Prostate gland (tissue), 2 donors: Measurements from ENCODE around the gene MPDU1.

Experiments
- POLR2A ChIP-seq: fragments of 450-650 bp; IDR thresholded peaks from one replicate; pipeline ENCODE4 v1.6.1; 2016; ENCODE audit warnings: antibody characterized with exemption, mild to moderate bottlenecking
- POLR2AphosphoS5 ChIP-seq: sonication (generic); formaldehyde crosslinking; IDR thresholded peaks from one replicate; pipeline ENCODE4 v1.6.1; 2017; ENCODE audit warnings: antibody characterized with exemption
- TF ChIP-seq, protein P1 (sequence below), 4 experiments: fragments of 200-600 bp in 2 of 4; fragments of 450-650 bp in 2 of 4; sonication (generic) in 2 of 4; IDR thresholded peaks; 1 replicate in 3 of 4; 2 replicates in 1 of 4; pipeline ENCODE4 v1.5.1; 2016 to 2019; ENCODE audit warnings: antibody characterized with exemption in 4 of 4, mild to moderate bottlenecking in 2 of 4, moderate library complexity in 2 of 4

DNA sequence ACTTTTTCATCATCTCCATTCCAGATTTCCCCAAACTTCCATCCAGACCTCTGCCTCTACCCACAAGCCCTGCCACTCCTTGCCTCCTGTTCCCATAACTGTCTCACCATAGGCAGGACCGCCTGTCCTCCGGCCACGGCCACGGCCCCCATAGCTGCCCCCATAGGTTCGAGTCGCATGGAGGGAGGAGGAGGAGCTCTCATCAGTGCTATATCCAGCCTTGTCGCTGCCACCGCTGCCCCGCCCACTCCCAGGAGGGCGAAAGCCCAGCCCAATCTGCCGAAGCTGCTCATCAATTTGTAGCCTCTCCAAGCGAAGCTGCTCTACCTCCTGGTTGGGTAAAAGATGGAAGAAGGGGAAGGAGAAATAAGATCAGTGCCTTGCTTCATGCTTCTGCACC, 9.6 kb downstream of the MPDU1 start:
- TF ChIP-seq POLR2A (no peak), POLR2AphosphoS5 (no peak)
- TF ChIP-seq, protein P1, sequence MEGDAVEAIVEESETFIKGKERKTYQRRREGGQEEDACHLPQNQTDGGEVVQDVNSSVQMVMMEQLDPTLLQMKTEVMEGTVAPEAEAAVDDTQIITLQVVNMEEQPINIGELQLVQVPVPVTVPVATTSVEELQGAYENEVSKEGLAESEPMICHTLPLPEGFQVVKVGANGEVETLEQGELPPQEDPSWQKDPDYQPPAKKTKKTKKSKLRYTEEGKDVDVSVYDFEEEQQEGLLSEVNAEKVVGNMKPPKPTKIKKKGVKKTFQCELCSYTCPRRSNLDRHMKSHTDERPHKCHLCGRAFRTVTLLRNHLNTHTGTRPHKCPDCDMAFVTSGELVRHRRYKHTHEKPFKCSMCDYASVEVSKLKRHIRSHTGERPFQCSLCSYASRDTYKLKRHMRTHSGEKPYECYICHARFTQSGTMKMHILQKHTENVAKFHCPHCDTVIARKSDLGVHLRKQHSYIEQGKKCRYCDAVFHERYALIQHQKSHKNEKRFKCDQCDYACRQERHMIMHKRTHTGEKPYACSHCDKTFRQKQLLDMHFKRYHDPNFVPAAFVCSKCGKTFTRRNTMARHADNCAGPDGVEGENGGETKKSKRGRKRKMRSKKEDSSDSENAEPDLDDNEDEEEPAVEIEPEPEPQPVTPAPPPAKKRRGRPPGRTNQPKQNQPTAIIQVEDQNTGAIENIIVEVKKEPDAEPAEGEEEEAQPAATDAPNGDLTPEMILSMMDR (IDR thresholded peaks at IDR 0.05) = no peak
